Ishikawa (cell line): ENCODE measurements around the gene PYGL.

Source experiments
- CEBPB ChIP-seq: IDR thresholded peaks from 2 replicates; pipeline ENCODE4 v1.6.1; 2012
- EGR1 ChIP-seq: IDR thresholded peaks from 2 replicates; pipeline ENCODE4 v1.6.1; 2012
- FOXM1 ChIP-seq: IDR thresholded peaks from 2 replicates; pipeline ENCODE4 v1.6.1; 2012; ENCODE audit warnings: low read depth, borderline replicate concordance
- REST ChIP-seq: IDR thresholded peaks from 2 replicates; pipeline ENCODE4 v1.6.1; 2012; ENCODE audit warnings: low read depth, mild to moderate bottlenecking
- YY1 ChIP-seq: IDR thresholded peaks from 2 replicates; pipeline ENCODE4 v1.6.1; 2012; ENCODE audit warnings: low read depth

DNA sequence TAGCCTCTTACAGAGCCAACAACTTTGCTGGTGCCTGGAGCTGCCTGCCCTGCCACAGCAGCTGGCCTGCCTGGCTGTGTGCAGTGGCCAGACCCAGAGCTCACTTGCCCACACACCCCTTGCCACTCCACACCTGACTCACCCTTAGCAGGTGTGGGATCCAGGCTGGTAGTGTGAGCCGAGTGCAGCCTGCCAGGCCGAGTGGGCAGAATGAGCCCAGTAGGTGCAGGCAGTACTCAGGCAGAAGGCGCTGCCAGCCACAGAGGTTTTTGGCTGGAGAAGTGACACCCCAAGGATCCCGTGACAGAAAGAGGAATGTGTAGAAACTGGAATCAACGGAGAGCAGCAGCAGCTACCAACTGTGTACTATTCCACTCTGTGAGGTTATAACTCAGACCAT lies 29.8 kb upstream of the PYGL start:
- no peak for TF ChIP-seq CEBPB
- TF ChIP-seq FOXM1: no peak
- TF ChIP-seq REST: no peak
- TF ChIP-seq EGR1: no peak
- no peak for TF ChIP-seq YY1
